HG03175 (cell line): ENCODE results near the gene FASN.

ENCODE experiments used
- ATAC-seq: cut with Tn5 transposase; IDR thresholded peaks from one replicate; pipeline ENCODE4 v1.9.1; 2021; ENCODE audit warnings: mild to moderate bottlenecking, moderate library complexity; ENCODE audit not compliant: unreplicated experiment

Gene FASN

DNA sequence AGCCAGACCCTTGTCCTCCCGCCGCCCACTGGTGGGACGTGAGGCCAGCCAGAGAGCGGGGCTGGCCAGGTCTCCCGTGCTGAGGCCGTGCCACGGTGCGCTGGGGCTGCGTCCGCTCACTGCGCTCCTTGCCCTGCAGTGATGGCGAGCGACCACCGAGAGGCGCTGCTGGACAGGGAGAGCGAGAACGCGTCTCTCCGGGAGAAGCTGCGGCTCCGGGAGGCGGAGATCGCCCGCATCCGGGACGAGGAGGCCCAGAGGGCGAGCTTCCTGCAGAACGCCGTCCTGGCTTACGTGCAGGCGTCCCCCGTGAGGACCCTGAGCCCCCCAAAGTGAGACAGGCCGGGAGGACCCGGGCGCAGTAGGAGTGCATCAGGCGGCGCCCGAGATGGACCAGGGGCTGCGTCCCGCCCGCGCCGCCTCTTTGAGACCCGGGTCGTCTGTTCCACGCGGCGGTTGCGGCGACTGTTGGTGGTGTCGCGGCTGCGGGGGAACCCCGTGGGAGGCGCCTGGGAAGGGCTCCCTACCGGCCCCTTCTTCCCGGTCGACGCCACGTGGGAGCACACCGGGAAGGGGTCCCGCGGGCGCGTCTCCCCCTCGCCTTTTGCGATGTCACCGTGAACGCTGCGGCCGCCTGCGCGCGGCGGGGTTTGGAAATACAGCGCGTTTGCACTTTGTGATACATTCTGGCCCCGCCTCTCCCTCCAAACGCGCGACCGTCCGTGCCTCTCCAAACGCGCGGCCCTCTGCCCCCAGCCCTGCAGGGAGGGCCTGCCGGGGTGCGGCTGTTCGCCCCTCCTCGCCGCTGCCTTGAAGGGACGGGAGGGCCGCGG is 67.3 kb downstream of the FASN start:
- no peak for ATAC-seq

GRCh38 chr17:82029990-82030469 is 68.0 kb downstream of the FASN start:
- ATAC-seq, result no peak

GRCh38 chr17:82029391-82029790 is 68.6 kb downstream of the FASN start:
- no peak for ATAC-seq

GRCh38 chr17:82028966-82029365 is 69.1 kb downstream of the FASN start:
- ATAC-seq, result no peak
